ENCODE measurements around the gene PARK7. TPM values are rescaled to one million over a fixed set of nuclear protein-coding genes. Genes with fewer than 3 reads are reported as not detected.

The PARK7 gene
- total and polyA plus RNA-seq, 2 experiments from 2014 or later, result 178 to 679 TPM

DNA sequence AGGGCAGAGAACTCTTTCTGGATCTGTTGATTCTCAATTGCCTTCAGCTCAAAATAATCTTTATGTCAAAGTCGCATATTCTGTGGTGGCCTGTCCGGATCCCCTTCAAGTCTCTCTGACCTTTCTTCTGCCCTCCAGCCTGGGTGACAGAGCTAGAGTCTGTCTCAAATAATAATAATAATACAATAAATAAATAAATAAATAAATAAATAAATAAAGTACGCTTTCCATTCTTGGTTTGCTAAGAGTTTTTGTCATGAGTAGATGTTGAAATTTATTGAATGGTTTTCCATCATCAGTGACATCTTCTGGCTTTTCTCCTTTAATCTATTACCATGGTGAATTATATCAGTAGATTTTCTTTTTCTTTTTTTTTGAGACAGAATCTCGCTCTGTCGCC, 33.9 kb downstream of the PARK7 start:
- Mint-ChIP-seq H3K9me3 (peaks cover 2% of the 10 kb centered on the region; the same call in 1 of the 3 replicates), H3K27me3 (ENCODE audit: insufficient read depth, low read depth, poor library complexity) (peaks cover 2% of the 10 kb centered on the region), H3K36me3 (ENCODE audit: low read depth) (peaks cover 18% of the 10 kb centered on the region; the same call in 2 of the 3 replicates), H3K4me1 (peaks cover 17% of the 10 kb centered on the region), H3K27ac (no peak overlapping the region), H3K4me3 (no peak overlapping the region)
- H3K27me3 ChIP-seq (ENCODE audit: insufficient read depth), result no peaks in the 10 kb centered on the region
- no peak for ATAC-seq
- no peak for DNase-seq (ENCODE audit: low spot score)
- H3K4me1 ChIP-seq (ENCODE audit: insufficient read depth), result peaks cover 3% of the 10 kb centered on the region; the same call in 1 of the 2 replicates
- peaks cover 9% of the 10 kb centered on the region; the same call in 1 of the 2 replicates for H3F3A ChIP-seq (replicated peaks; ENCODE audit: low read depth)
- no peak overlapping the region for H2AFZ ChIP-seq
- no peaks in the 10 kb centered on the region for H4K20me1 ChIP-seq (replicated peaks; ENCODE audit: insufficient read depth)
- H3K4me2 ChIP-seq, result no peak overlapping the region
- no peak overlapping the region for H3K4me3 ChIP-seq
- no peak overlapping the region for H3K27ac ChIP-seq (ENCODE audit: low read depth)
- no peaks in the 10 kb centered on the region for H3K36me3 ChIP-seq (ENCODE audit: insufficient read depth)
- H3K9me2 ChIP-seq (ENCODE audit: insufficient read depth), result no peaks in the 10 kb centered on the region
- no peaks in the 10 kb centered on the region for H3K79me2 ChIP-seq (replicated peaks; ENCODE audit: insufficient read depth)
- TF ChIP-seq EZH2 (IDR thresholded peaks at IDR 0.05; ENCODE audit: low read depth, unreplicated experiment), result no peak
- TF ChIP-seq, protein P1, sequence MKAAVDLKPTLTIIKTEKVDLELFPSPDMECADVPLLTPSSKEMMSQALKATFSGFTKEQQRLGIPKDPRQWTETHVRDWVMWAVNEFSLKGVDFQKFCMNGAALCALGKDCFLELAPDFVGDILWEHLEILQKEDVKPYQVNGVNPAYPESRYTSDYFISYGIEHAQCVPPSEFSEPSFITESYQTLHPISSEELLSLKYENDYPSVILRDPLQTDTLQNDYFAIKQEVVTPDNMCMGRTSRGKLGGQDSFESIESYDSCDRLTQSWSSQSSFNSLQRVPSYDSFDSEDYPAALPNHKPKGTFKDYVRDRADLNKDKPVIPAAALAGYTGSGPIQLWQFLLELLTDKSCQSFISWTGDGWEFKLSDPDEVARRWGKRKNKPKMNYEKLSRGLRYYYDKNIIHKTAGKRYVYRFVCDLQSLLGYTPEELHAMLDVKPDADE (IDR thresholded peaks at IDR 0.05), result no peak
- no peak for TF ChIP-seq NANOG (IDR thresholded peaks at IDR 0.05; ENCODE audit: borderline replicate concordance)
- no peak for TF ChIP-seq POLR2AphosphoS5 (IDR thresholded peaks at IDR 0.05; ENCODE audit: low read depth)
- TF ChIP-seq, protein P2, sequence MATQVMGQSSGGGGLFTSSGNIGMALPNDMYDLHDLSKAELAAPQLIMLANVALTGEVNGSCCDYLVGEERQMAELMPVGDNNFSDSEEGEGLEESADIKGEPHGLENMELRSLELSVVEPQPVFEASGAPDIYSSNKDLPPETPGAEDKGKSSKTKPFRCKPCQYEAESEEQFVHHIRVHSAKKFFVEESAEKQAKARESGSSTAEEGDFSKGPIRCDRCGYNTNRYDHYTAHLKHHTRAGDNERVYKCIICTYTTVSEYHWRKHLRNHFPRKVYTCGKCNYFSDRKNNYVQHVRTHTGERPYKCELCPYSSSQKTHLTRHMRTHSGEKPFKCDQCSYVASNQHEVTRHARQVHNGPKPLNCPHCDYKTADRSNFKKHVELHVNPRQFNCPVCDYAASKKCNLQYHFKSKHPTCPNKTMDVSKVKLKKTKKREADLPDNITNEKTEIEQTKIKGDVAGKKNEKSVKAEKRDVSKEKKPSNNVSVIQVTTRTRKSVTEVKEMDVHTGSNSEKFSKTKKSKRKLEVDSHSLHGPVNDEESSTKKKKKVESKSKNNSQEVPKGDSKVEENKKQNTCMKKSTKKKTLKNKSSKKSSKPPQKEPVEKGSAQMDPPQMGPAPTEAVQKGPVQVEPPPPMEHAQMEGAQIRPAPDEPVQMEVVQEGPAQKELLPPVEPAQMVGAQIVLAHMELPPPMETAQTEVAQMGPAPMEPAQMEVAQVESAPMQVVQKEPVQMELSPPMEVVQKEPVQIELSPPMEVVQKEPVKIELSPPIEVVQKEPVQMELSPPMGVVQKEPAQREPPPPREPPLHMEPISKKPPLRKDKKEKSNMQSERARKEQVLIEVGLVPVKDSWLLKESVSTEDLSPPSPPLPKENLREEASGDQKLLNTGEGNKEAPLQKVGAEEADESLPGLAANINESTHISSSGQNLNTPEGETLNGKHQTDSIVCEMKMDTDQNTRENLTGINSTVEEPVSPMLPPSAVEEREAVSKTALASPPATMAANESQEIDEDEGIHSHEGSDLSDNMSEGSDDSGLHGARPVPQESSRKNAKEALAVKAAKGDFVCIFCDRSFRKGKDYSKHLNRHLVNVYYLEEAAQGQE (IDR thresholded peaks at IDR 0.05; ENCODE audit: unreplicated experiment), result no peak
- no peak for TF ChIP-seq ZNF114 (CRISPR knock-in tag; IDR thresholded peaks at IDR 0.05)
- TF ChIP-seq, protein P3, sequence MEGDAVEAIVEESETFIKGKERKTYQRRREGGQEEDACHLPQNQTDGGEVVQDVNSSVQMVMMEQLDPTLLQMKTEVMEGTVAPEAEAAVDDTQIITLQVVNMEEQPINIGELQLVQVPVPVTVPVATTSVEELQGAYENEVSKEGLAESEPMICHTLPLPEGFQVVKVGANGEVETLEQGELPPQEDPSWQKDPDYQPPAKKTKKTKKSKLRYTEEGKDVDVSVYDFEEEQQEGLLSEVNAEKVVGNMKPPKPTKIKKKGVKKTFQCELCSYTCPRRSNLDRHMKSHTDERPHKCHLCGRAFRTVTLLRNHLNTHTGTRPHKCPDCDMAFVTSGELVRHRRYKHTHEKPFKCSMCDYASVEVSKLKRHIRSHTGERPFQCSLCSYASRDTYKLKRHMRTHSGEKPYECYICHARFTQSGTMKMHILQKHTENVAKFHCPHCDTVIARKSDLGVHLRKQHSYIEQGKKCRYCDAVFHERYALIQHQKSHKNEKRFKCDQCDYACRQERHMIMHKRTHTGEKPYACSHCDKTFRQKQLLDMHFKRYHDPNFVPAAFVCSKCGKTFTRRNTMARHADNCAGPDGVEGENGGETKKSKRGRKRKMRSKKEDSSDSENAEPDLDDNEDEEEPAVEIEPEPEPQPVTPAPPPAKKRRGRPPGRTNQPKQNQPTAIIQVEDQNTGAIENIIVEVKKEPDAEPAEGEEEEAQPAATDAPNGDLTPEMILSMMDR (conservative IDR thresholded peaks at IDR 0.05; ENCODE audit: low read depth in 2 of 2), result no peak
- TF ChIP-seq JUNB (IDR thresholded peaks at IDR 0.05; ENCODE audit: unreplicated experiment), result no peak
- no peak for TF ChIP-seq CREB1 (CRISPR knock-in tag; IDR thresholded peaks at IDR 0.05; ENCODE audit: low read depth)
- TF ChIP-seq, protein P4, sequence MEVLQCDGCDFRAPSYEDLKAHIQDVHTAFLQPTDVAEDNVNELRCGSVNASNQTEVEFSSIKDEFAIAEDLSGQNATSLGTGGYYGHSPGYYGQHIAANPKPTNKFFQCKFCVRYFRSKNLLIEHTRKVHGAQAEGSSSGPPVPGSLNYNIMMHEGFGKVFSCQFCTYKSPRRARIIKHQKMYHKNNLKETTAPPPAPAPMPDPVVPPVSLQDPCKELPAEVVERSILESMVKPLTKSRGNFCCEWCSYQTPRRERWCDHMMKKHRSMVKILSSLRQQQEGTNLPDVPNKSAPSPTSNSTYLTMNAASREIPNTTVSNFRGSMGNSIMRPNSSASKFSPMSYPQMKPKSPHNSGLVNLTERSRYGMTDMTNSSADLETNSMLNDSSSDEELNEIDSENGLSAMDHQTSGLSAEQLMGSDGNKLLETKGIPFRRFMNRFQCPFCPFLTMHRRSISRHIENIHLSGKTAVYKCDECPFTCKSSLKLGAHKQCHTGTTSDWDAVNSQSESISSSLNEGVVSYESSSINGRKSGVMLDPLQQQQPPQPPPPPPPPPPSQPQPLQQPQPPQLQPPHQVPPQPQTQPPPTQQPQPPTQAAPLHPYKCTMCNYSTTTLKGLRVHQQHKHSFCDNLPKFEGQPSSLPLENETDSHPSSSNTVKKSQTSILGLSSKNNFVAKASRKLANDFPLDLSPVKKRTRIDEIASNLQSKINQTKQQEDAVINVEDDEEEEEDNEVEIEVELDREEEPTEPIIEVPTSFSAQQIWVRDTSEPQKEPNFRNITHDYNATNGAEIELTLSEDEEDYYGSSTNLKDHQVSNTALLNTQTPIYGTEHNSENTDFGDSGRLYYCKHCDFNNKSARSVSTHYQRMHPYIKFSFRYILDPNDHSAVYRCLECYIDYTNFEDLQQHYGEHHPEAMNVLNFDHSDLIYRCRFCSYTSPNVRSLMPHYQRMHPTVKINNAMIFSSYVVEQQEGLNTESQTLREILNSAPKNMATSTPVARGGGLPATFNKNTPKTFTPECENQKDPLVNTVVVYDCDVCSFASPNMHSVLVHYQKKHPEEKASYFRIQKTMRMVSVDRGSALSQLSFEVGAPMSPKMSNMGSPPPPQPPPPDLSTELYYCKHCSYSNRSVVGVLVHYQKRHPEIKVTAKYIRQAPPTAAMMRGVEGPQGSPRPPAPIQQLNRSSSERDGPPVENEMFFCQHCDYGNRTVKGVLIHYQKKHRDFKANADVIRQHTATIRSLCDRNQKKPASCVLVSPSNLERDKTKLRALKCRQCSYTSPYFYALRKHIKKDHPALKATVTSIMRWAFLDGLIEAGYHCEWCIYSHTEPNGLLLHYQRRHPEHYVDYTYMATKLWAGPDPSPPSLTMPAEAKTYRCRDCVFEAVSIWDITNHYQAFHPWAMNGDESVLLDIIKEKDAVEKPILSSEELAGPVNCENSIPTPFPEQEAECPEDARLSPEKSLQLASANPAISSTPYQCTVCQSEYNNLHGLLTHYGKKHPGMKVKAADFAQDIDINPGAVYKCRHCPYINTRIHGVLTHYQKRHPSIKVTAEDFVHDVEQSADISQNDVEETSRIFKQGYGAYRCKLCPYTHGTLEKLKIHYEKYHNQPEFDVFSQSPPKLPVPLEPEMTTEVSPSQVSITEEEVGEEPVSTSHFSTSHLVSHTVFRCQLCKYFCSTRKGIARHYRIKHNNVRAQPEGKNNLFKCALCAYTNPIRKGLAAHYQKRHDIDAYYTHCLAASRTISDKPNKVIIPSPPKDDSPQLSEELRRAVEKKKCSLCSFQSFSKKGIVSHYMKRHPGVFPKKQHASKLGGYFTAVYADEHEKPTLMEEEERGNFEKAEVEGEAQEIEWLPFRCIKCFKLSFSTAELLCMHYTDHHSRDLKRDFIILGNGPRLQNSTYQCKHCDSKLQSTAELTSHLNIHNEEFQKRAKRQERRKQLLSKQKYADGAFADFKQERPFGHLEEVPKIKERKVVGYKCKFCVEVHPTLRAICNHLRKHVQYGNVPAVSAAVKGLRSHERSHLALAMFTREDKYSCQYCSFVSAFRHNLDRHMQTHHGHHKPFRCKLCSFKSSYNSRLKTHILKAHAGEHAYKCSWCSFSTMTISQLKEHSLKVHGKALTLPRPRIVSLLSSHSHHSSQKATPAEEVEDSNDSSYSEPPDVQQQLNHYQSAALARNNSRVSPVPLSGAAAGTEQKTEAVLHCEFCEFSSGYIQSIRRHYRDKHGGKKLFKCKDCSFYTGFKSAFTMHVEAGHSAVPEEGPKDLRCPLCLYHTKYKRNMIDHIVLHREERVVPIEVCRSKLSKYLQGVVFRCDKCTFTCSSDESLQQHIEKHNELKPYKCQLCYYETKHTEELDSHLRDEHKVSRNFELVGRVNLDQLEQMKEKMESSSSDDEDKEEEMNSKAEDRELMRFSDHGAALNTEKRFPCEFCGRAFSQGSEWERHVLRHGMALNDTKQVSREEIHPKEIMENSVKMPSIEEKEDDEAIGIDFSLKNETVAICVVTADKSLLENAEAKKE (CRISPR knock-in tag; IDR thresholded peaks at IDR 0.05), result no peak

Measured in GM23338 (cell line).